K562 (cell line): ENCODE measurements around the gene GPR108. TPM values are rescaled to one million over a fixed set of nuclear protein-coding genes. Genes with fewer than 3 reads are reported as not detected.

ENCODE experiments used
- BACH1 ChIP-seq: fragments of 200-800 bp; sonication (Bioruptor generic); IDR thresholded peaks from 2 replicates; pipeline ENCODE4 v1.6.1; 2016; ENCODE audit warnings: missing genetic modification characterization, missing compliant biosample characterization
- BRD9 ChIP-seq: fragments of 450-650 bp; IDR thresholded peaks from 2 replicates; pipeline ENCODE4 v1.6.1; 2018; ENCODE audit warnings: low read depth; ENCODE audit not compliant: partially characterized antibody
- BRF2 ChIP-seq: IDR thresholded peaks from 3 replicates; pipeline ENCODE4 v1.6.1; 2011; ENCODE audit warnings: borderline replicate concordance, mild to moderate bottlenecking; ENCODE audit not compliant: insufficient read length, insufficient read depth
- CCNT2 ChIP-seq: IDR thresholded peaks from 2 replicates; pipeline ENCODE4 v1.6.1; 2011; ENCODE audit warnings: borderline replicate concordance, low read depth, mild to moderate bottlenecking, moderate library complexity, mixed read lengths, low read length; ENCODE audit not compliant: insufficient read length; ENCODE audit errors: extremely low read depth
- CHCHD3 ChIP-seq: fragments of 250-450 bp; sonication (Bioruptor Pico); IDR thresholded peaks from 2 replicates; pipeline ENCODE4 v2.1.2; 2022; ENCODE audit warnings: mild to moderate bottlenecking
- CREM ChIP-seq: IDR thresholded peaks from 2 replicates; pipeline ENCODE4 v1.6.1; 2014; ENCODE audit warnings: antibody characterized with exemption, low read depth
- MED1 ChIP-seq: sonication (generic); formaldehyde crosslinking; IDR thresholded peaks from 2 replicates; pipeline ENCODE4 v1.8.1; 2023; ENCODE audit warnings: missing genetic modification reagents, borderline replicate concordance
- PHF8 ChIP-seq: fragments of 200-600 bp; sonication (generic); IDR thresholded peaks from 2 replicates; pipeline ENCODE4 v1.6.1; 2012; ENCODE audit warnings: mixed run types, mild to moderate bottlenecking, inconsistent platforms, low read length, moderate library complexity, borderline replicate concordance
- PRPF4 ChIP-seq: fragments of 200-400 bp; formaldehyde crosslinking; IDR thresholded peaks from one replicate; pipeline ENCODE4 v1.6.1; 2017; ENCODE audit warnings: low read length, low read depth, mild to moderate bottlenecking; ENCODE audit not compliant: insufficient read depth, poor library complexity, severe bottlenecking
- SUPT5H ChIP-seq: fragments of 450-650 bp; IDR thresholded peaks from 2 replicates; pipeline ENCODE4 v1.6.1; 2016
- TARDBP ChIP-seq: fragments of 450-650 bp; IDR thresholded peaks from 2 replicates; pipeline ENCODE4 v1.6.1; 2016
- TBL1XR1 ChIP-seq, 2 experiments: IDR thresholded peaks; 2 replicates each; pipeline ENCODE4 v1.6.1; 2012; ENCODE audit warnings: improper control_type of control experiment in 2 of 2, low read length in 2 of 2, mild to moderate bottlenecking in 1 of 2
- TCF15 ChIP-seq: fragments of 250-450 bp; sonication (Bioruptor Pico); IDR thresholded peaks from 2 replicates; pipeline ENCODE4 v1.8.0; 2022; ENCODE audit warnings: moderate library complexity, mild to moderate bottlenecking, inconsistent platforms
- TCF7L2 ChIP-seq: fragments of 150-350 bp; IDR thresholded peaks from 2 replicates; pipeline ENCODE4 v1.6.1; 2016; ENCODE audit warnings: low read depth, mild to moderate bottlenecking, low read length, moderate library complexity
- UBTF ChIP-seq, 2 experiments: IDR thresholded peaks; 2 replicates each; pipeline ENCODE4 v1.6.1; 2012; ENCODE audit warnings: improper control_type of control experiment in 2 of 2, low read depth in 2 of 2, low read length in 2 of 2, borderline replicate concordance in 1 of 2
- ZNF143 ChIP-seq: sonication (generic); formaldehyde crosslinking; IDR thresholded peaks from 2 replicates; pipeline ENCODE4 v1.9.0; 2022; ENCODE audit warnings: mild to moderate bottlenecking, missing genetic modification reagents
- ZNF175 ChIP-seq: fragments of 200-800 bp; sonication (Bioruptor generic); IDR thresholded peaks from 2 replicates; pipeline ENCODE4 v1.6.1; 2016; ENCODE audit warnings: low read depth, mild to moderate bottlenecking, missing genetic modification characterization, missing compliant biosample characterization
- ZZZ3 ChIP-seq: fragments of 450-650 bp; IDR thresholded peaks from 2 replicates; pipeline ENCODE4 v1.6.1; 2016; ENCODE audit warnings: antibody characterized with exemption, mild to moderate bottlenecking, moderate library complexity
- polyA plus RNA-seq, 8 experiments: library from polyadenylated mRNA; depleted of rRNA in 4 of 8; stranded (reverse) in 5 of 8; unstranded in 3 of 8; fragments of >200 nt; fragmentation: Nextera tagmentation in 2 of 8; fragmentation: Illumina TruSeq in 1 of 8; extraction: Ambion mirVana in 2 of 8; extraction: Trizol in 1 of 8; gene quantifications; 2 replicates each; pipeline versions ENCODE4 v1.2.1 to v1.2.3, GENCODE V29; 2011 to 2014; ENCODE audit warnings: inconsistent platforms in 1 of 8, missing spikeins in 1 of 8
- total RNA-seq, 7 experiments: library from RNA; depleted of rRNA in 6 of 7; stranded (reverse); fragments of >200 nt in 6 of 7; fragmentation: Illumina TruSeq in 2 of 7; extraction: Trizol in 2 of 7; gene quantifications; 2 replicates each; pipeline versions ENCODE4 v1.2.1 to v1.2.3, GENCODE V29; 2011 to 2021; ENCODE audit warnings: low replicate concordance in 1 of 7
- TF ChIP-seq, protein P1 (sequence below), 2 experiments: IDR thresholded peaks; 2 replicates each; pipeline ENCODE4 v1.6.1; 2011; ENCODE audit warnings: borderline replicate concordance in 1 of 2, control low read depth in 1 of 2, low read depth in 1 of 2, low read length in 1 of 2, mild to moderate bottlenecking in 1 of 2, mixed read lengths in 1 of 2, moderate library complexity in 1 of 2; ENCODE audit not compliant: insufficient read depth in 1 of 2, insufficient read length in 1 of 2, poor library complexity in 1 of 2, severe bottlenecking in 1 of 2; ENCODE audit errors: extremely low read depth in 1 of 2
- TF ChIP-seq, protein P2 (sequence below): sonication (generic); formaldehyde crosslinking; IDR thresholded peaks from 2 replicates; pipeline ENCODE4 v1.8.1; 2023; ENCODE audit warnings: mild to moderate bottlenecking, missing genetic modification reagents

GPR108 gene
- total and polyA plus RNA-seq, 9 of the 15 experiments (the other 6 are each of a cell fraction or from before 2014, with no cell fraction given) = 2.4 to 33.2 (median 24.4) TPM

DNA sequence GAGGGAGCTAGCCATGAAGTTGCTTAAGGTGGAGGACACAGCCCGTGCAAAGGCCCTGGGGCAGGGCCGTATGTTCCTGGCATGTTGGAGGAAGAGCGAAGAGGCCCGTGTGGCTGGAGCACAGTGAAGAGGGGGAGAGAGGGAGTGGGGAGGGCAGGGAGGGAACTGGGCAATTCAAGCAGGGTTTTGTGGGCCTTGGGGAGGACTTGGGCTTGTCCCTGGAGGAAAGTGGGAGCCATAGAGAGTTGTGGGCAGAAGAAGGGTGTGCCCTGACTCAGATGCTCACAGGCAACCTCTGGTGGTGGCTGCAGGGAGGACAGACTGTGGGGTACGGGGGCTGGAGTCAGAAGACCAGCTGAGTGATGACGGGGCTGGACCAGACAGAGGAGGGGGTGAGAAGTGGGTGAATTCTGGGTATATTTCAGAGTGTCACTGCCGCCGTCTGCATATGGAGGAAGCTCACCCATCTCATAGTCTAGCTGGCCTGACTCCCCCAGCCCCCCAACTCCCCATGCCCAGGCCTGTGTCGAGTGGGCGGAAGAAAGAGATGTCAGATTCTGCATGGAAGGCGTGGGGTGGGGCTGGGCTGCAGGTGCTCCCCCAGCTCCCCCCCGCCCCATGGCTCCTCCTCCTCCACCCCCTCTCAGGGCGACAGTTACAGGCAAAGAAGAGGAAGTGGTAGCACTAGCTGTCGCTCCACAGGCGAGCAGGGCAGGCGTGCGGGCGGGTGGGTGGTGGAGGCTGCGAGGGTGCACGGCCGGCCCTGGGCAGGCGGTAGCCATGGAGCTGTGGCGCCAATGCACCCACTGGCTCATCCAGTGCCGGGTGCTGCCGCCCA is 34.9 kb upstream of the GPR108 start, which contains the start of gene VAV1 (continued):
- TF ChIP-seq, protein P1, sequence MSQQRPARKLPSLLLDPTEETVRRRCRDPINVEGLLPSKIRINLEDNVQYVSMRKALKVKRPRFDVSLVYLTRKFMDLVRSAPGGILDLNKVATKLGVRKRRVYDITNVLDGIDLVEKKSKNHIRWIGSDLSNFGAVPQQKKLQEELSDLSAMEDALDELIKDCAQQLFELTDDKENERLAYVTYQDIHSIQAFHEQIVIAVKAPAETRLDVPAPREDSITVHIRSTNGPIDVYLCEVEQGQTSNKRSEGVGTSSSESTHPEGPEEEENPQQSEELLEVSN (IDR thresholded peaks at IDR 0.05; ENCODE audit: borderline replicate concordance in 1 of 2, extremely low read depth in 1 of 2, insufficient read depth in 1 of 2, insufficient read length in 1 of 2, low read depth in 1 of 2, low read length in 1 of 2, poor library complexity in 1 of 2, severe bottlenecking in 1 of 2) = peak in 1 of 2 experiments; percentile 34
- TF ChIP-seq CHCHD3 (CRISPR knock-in tag) = no peak
- TF ChIP-seq ZNF143 (CRISPR knock-in tag) = no peak
- TF ChIP-seq TARDBP = no peak
- peak; percentile 70; the same call in 1 of the 2 replicates for TF ChIP-seq CREM
- TF ChIP-seq ZZZ3 = no peak
- TF ChIP-seq TCF7L2 = no peak
- no peak for TF ChIP-seq BRF2
- peak; percentile 81; the same call in 1 of the 2 replicates for TF ChIP-seq PHF8
- no peak for TF ChIP-seq UBTF (IDR thresholded peaks at IDR 0.05; ENCODE audit: borderline replicate concordance in 1 of 2, low read depth in 2 of 2, low read length in 2 of 2)
- TF ChIP-seq TCF15 (CRISPR knock-in tag) = no peak
- no peak for TF ChIP-seq MED1 (CRISPR knock-in tag)
- TF ChIP-seq, protein P2, sequence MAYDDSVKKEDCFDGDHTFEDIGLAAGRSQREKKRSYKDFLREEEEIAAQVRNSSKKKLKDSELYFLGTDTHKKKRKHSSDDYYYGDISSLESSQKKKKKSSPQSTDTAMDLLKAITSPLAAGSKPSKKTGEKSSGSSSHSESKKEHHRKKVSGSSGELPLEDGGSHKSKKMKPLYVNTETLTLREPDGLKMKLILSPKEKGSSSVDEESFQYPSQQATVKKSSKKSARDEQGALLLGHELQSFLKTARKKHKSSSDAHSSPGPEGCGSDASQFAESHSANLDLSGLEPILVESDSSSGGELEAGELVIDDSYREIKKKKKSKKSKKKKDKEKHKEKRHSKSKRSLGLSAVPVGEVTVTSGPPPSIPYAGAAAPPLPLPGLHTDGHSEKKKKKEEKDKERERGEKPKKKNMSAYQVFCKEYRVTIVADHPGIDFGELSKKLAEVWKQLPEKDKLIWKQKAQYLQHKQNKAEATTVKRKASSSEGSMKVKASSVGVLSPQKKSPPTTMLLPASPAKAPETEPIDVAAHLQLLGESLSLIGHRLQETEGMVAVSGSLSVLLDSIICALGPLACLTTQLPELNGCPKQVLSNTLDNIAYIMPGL (CRISPR knock-in tag) = no peak
- TF ChIP-seq PRPF4 = no peak
- TF ChIP-seq BRD9 = no peak
- no peak for TF ChIP-seq TBL1XR1 (IDR thresholded peaks at IDR 0.05; ENCODE audit: low read length in 2 of 2)
- no peak for TF ChIP-seq BACH1 (tag)
- TF ChIP-seq ZNF175 = no peak
- TF ChIP-seq SUPT5H = peak; percentile 60; the same call in 1 of the 2 replicates
- no peak for TF ChIP-seq CCNT2
